HCT116 (cell line): ENCODE results near the gene SLC52A1. TPM values are rescaled to one million over a fixed set of nuclear protein-coding genes. Genes with fewer than 3 reads are reported as not detected.

Experiments
- ATAC-seq: fragments of 200-7000 bp; cut with Tn5 transposase; 2 replicates; pipeline ENCODE4 v1.9.1; 2020; ENCODE audit warnings: mild to moderate bottlenecking, moderate library complexity
- BruUV-seq: library from RNA; stranded (reverse); fragments of 400-500 nt; replicated peaks from 2 replicates; lab custom pipeline; 2021; lab: Mats Ljungman, UMichigan
- CTCF ChIA-PET: fragments of 300-600 bp; sonication (Branson Sonifier 250); formaldehyde crosslinking; loops from one replicate; lab custom pipeline; 2021; ENCODE audit warnings: antibody characterized with exemption; lab: Charles Lee
- POLR2A ChIA-PET: fragments of 300-600, 350-600 bp; sonication (Branson Sonifier 250); formaldehyde crosslinking; loops from one replicate; lab custom pipeline; 2021; ENCODE audit warnings: antibody characterized with exemption; lab: Charles Lee
- RAD21 ChIA-PET, 2 experiments: fragments of 300-600 bp; sonication (Branson Sonifier 250); formaldehyde crosslinking; loops; one replicate each; lab custom pipeline; 2023; ENCODE audit warnings: low total read pairs in 2 of 2; ENCODE audit not compliant: uncharacterized antibody in 2 of 2, unreplicated experiment in 2 of 2, low non-redundant PET in 1 of 2; lab: Charles Lee
- DNase-seq: peaks from one replicate; pipeline ENCODE4 v3.0.0-alpha.2; 2010; ENCODE audit warnings: low read depth, low spot score
- H2AFZ ChIP-seq: fragments of 200-600 bp; shearing (Covaris generic), sonication (generic); 2 replicates; pipeline ENCODE4 v1.6.1; 2017; ENCODE audit warnings: low read depth, mixed run types, mixed read lengths, antibody characterized with exemption, low read length; ENCODE audit not compliant: poor library complexity, severe bottlenecking
- H3K27ac ChIP-seq: 2 replicates; pipeline ENCODE4 v1.5.1; 2012; ENCODE audit warnings: low read depth, low read length
- H3K27me3 ChIP-seq: fragments of 200-600 bp; sonication (generic); 2 replicates; pipeline ENCODE4 v1.6.1; 2016; ENCODE audit warnings: mixed run types, low read length, mixed read lengths; ENCODE audit not compliant: insufficient read depth
- H3K36me3 ChIP-seq, 2 experiments: fragments of 200-500 bp in 1 of 2; fragments of 200-600 bp in 1 of 2; sonication (Bioruptor generic) in 1 of 2; sonication (generic) in 1 of 2; 2 replicates each; pipeline versions ENCODE4 v1.5.1 to v1.6.1; 2014 to 2016; ENCODE audit warnings: low read length in 2 of 2, inconsistent platforms in 1 of 2, mixed read lengths in 1 of 2, mixed run types in 1 of 2; ENCODE audit not compliant: insufficient read depth in 2 of 2, control insufficient read depth in 1 of 2
- H3K4me1 ChIP-seq, 2 experiments: fragments of 200-600 bp in 1 of 2; sonication (generic) in 1 of 2; 2 replicates each; pipeline versions ENCODE4 v1.5.1 to v1.6.1; 2012 to 2017; ENCODE audit warnings: low read length in 2 of 2, inconsistent platforms in 1 of 2, mild to moderate bottlenecking in 1 of 2, mixed read lengths in 1 of 2, mixed run types in 1 of 2, moderate library complexity in 1 of 2; ENCODE audit not compliant: insufficient read depth in 2 of 2, control insufficient read depth in 1 of 2
- H3K4me2 ChIP-seq: fragments of 200-600 bp; sonication (generic); 2 replicates; pipeline ENCODE4 v1.6.1; 2017; ENCODE audit warnings: mixed run types, low read length, mixed read lengths
- H3K4me3 ChIP-seq, 2 experiments: fragments of 200-600 bp in 1 of 2; sonication (generic) in 1 of 2; replicated peaks in 1 of 2; 2 replicates each; pipeline ENCODE4 v1.5.1; 2011 to 2016; ENCODE audit warnings: low read length in 2 of 2, control low read depth in 1 of 2, low read depth in 1 of 2, mild to moderate bottlenecking in 1 of 2, mixed read lengths in 1 of 2, mixed run types in 1 of 2
- H3K79me2 ChIP-seq: fragments of 200-600 bp; sonication (generic); 2 replicates; pipeline ENCODE4 v1.6.1; 2017; ENCODE audit warnings: mild to moderate bottlenecking, mixed run types, low read length, moderate library complexity, mixed read lengths; ENCODE audit not compliant: insufficient read depth
- H3K9ac ChIP-seq: fragments of 200-600 bp; sonication (generic); 2 replicates; pipeline ENCODE4 v1.6.1; 2016; ENCODE audit warnings: low read length, mixed read lengths
- H3K9me2 ChIP-seq: fragments of 200-600 bp; sonication (generic), shearing (Covaris generic); 2 replicates; pipeline ENCODE4 v1.6.1; 2017; ENCODE audit warnings: mixed run types, mild to moderate bottlenecking, moderate library complexity; ENCODE audit not compliant: insufficient read depth
- H3K9me3 ChIP-seq, 2 experiments: fragments of 200-500 bp in 1 of 2; fragments of 200-600 bp in 1 of 2; sonication (Bioruptor generic) in 1 of 2; sonication (generic) in 1 of 2; 2 replicates each; pipeline ENCODE4 v1.6.1; 2014 to 2017; ENCODE audit warnings: low read length in 2 of 2, mixed read lengths in 2 of 2, inconsistent platforms in 1 of 2, low read depth in 1 of 2, mild to moderate bottlenecking in 1 of 2, mixed run types in 1 of 2, moderate library complexity in 1 of 2; ENCODE audit not compliant: control insufficient read depth in 1 of 2, insufficient read depth in 1 of 2
- H4K20me1 ChIP-seq: fragments of 200-600 bp; sonication (generic), shearing (Covaris generic); 2 replicates; pipeline ENCODE4 v1.6.1; 2017; ENCODE audit warnings: mixed run types, mild to moderate bottlenecking, moderate library complexity; ENCODE audit not compliant: insufficient read depth
- ATF3 ChIP-seq: IDR thresholded peaks from 2 replicates; pipeline ENCODE4 v1.6.1; 2012
- CEBPB ChIP-seq: IDR thresholded peaks from 2 replicates; pipeline ENCODE4 v1.6.1; 2012; ENCODE audit warnings: low read depth
- EGR1 ChIP-seq: IDR thresholded peaks from 2 replicates; pipeline ENCODE4 v1.6.1; 2012; ENCODE audit warnings: low read depth
- JUND ChIP-seq: IDR thresholded peaks from 2 replicates; pipeline ENCODE4 v1.6.1; 2012
- SP1 ChIP-seq: IDR thresholded peaks from 2 replicates; pipeline ENCODE4 v1.6.1; 2012; ENCODE audit warnings: low read depth
- SRF ChIP-seq: IDR thresholded peaks from 2 replicates; pipeline ENCODE4 v1.6.1; 2012; ENCODE audit warnings: low read depth
- TCF7L2 ChIP-seq: IDR thresholded peaks from 2 replicates; pipeline ENCODE4 v1.7.0; 2011; ENCODE audit warnings: borderline replicate concordance, inconsistent platforms; ENCODE audit not compliant: insufficient read depth, insufficient read length; ENCODE audit errors: extremely low read depth
- YY1 ChIP-seq: IDR thresholded peaks from 2 replicates; pipeline ENCODE4 v1.6.1; 2011; ENCODE audit warnings: low read length, low read depth, moderate library complexity, mild to moderate bottlenecking; ENCODE audit not compliant: insufficient replicate concordance; ENCODE audit errors: extremely low read depth
- ZBTB33 ChIP-seq: IDR thresholded peaks from 2 replicates; pipeline ENCODE4 v1.6.1; 2011; ENCODE audit warnings: mild to moderate bottlenecking, low read length, moderate library complexity; ENCODE audit not compliant: insufficient replicate concordance; ENCODE audit errors: extremely low read depth
- ZNF274 ChIP-seq: fragments of 200-500 bp; sonication (Bioruptor generic); IDR thresholded peaks from 2 replicates; pipeline ENCODE4 v1.6.1; 2014; ENCODE audit warnings: mild to moderate bottlenecking, low read depth, low read length, inconsistent platforms
- intact Hi-C: fragments of 100-400 bp; cut with micrococcal nuclease; formaldehyde crosslinking; loops from 2 replicates; pipeline ENCODE4 v1.10.0; 2022
- total RNA-seq: library from RNA; stranded (reverse); gene quantifications from one replicate; pipeline ENCODE4 v1.2.1, GENCODE V29; 2021; ENCODE audit not compliant: unreplicated experiment

The SLC52A1 gene
- total RNA-seq, 1 experiment from 2014 or later, result not detected

- no peaks in the 10 kb centered on the region for H3K4me1 ChIP-seq
- ChIA-PET RAD21 (no interaction called here), CTCF (no interaction called here), POLR2A (no interaction called here)
- no peaks in the 10 kb centered on the region for H3K9me3 ChIP-seq
- intact Hi-C loops, result no loop called here
- TF ChIP-seq YY1 (no peak), SP1 (no peak), JUND (no peak), TCF7L2 (no peak), CEBPB (no peak), ZBTB33 (no peak), SRF (no peak), EGR1 (no peak), ATF3 (no peak), ZNF274 (no peak)
- H3K4me2 ChIP-seq, result no peak overlapping the region
- ATAC-seq, result no peak
- H3K9ac ChIP-seq, result no peak overlapping the region
- no peaks in the 10 kb centered on the region for H3K79me2 ChIP-seq
- no peaks in the 10 kb centered on the region for H3K36me3 ChIP-seq
- no peak overlapping the region for H3K27ac ChIP-seq
- no peaks in the 10 kb centered on the region for H3K27me3 ChIP-seq
- H3K4me3 ChIP-seq, result no peak overlapping the region
- no peak for DNase-seq
- no TSS peak for BruUV-seq
- no peak overlapping the region for H2AFZ ChIP-seq
- no peaks in the 10 kb centered on the region for H3K9me2 ChIP-seq
- H4K20me1 ChIP-seq, result no peaks in the 10 kb centered on the region
Observed at GRCh38 chr17:5049314-5049841, 14.2 kb upstream of the SLC52A1 start.
